GM20431 (cell line): ENCODE results near the gene CHMP3.

ENCODE experiments used
- in situ Hi-C: fragments of 300-500 bp; cut with MseI, MboI; formaldehyde crosslinking; loops from one replicate; pipeline ENCODE4 v1.15.0; 2020; ENCODE audit warnings: low sequenced_read_pairs; ENCODE audit not compliant: unreplicated experiment

CHMP3 gene

GRCh38 chr2:86476092-86476491 lies 87.2 kb downstream of the CHMP3 start:
- in situ Hi-C loops: no loop called here

DNA sequence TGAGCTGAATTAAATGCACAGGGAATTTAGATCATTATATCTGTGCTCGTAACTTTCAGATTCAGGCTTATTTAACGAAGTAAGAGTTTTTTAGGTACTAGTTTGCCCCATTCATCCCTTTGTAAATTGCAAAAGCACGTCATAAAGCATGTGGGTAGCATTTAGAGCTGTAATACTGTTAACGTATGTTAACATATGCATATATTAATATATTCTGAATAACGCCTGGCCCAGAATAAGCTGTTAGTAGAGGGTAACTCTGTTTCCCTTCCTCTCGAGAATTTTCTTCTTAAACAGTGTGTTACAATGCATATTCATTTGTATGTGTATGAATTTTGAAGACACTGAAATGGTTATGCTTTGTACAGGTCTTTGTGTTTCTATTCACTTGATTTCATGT lies 91.6 kb downstream of the CHMP3 start:
- in situ Hi-C loops: no loop called here

DNA sequence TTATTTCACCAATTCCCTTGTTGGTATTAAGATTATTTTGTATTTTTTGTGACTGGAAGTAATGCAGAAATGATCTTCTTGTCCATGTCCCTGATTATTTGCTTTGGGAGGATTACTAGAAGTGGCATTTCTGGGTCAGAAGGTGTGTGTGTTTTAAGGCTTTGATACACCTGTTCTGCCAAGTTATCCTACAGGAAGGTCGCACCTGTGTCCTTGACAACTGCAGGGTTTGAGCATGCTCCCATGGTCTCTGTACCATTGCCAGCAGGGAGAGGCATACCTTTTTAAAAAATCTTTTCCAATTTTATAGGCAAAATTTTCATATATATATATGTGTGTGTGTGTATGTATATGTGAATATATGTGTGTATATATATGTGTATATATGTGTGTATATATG lies 92.4 kb downstream of the CHMP3 start:
- in situ Hi-C loops: no loop called here

- in situ Hi-C loops: no loop called here
Observed at GRCh38 chr2:86468162-86469033, 94.8 kb downstream of the CHMP3 start.

GRCh38 chr2:86466306-86466705 lies 96.9 kb downstream of the CHMP3 start:
- in situ Hi-C loops: no loop called here

GRCh38 chr2:86464652-86465051 lies 98.6 kb downstream of the CHMP3 start:
- in situ Hi-C loops: no loop called here

- in situ Hi-C loops: no loop called here
Observed at GRCh38 chr2:86461042-86461743, 102.0 kb downstream of the CHMP3 start.

- in situ Hi-C loops: no loop called here
Observed at GRCh38 chr2:86455181-86455580, 108.1 kb downstream of the CHMP3 start.

DNA sequence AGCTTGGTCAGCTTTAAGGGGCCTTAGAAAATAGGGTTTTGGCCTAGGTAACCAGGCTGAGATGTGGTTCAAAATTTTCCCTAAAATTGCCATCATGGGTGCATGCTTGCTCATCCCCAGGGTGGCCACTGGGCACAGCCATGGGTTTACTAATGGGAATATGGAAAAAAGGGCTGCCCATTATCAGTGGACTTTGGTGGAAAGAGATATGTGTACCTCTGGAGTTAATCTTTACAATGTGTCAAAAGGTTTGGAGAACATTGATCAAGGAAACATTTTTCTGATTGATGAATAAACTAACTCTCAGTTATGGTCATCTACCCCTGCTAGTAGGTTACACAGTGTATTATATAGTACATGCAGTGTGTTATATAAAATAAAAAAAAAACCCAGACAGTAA lies 109.0 kb downstream of the CHMP3 start:
- in situ Hi-C loops: no loop called here

- in situ Hi-C loops: no loop called here
Observed at GRCh38 chr2:86453836-86454235, 109.4 kb downstream of the CHMP3 start.
